Neural crest cell (in vitro differentiated cells): ENCODE results near the gene GRIK3. TPM values are rescaled to one million over a fixed set of nuclear protein-coding genes. Genes with fewer than 3 reads are reported as not detected.

ENCODE experiments used
- DNase-seq: peaks from one replicate; pipeline ENCODE4 v3.0.0; 2021; ENCODE audit warnings: low read depth, mixed read lengths, low spot score
- H3K27ac Mint-ChIP-seq: one replicate; pipeline ENCODE4 v1.8.0; 2021; ENCODE audit warnings: mild to moderate bottlenecking, mixed read lengths; ENCODE audit not compliant: unreplicated experiment
- H3K27me3 Mint-ChIP-seq: 2 replicates; pipeline ENCODE4 v1.8.0; 2021; ENCODE audit warnings: low read depth, mild to moderate bottlenecking, mixed read lengths
- H3K36me3 Mint-ChIP-seq: 2 replicates; pipeline ENCODE4 v1.8.0; 2021; ENCODE audit warnings: low read depth, mild to moderate bottlenecking, mixed read lengths
- H3K4me1 Mint-ChIP-seq: 2 replicates; pipeline ENCODE4 v1.8.0; 2021; ENCODE audit warnings: mixed read lengths
- H3K4me3 Mint-ChIP-seq: one replicate; pipeline ENCODE4 v1.8.0; 2021; ENCODE audit warnings: mild to moderate bottlenecking, mixed read lengths
- H3K9me3 Mint-ChIP-seq: 2 replicates; pipeline ENCODE4 v1.8.0; 2021; ENCODE audit warnings: mixed read lengths
- total RNA-seq: library from RNA; stranded (reverse); gene quantifications from 2 replicates; pipeline ENCODE4 v1.2.1, GENCODE V29; 2021
- TF ChIP-seq, protein P1 (sequence below): fragments of 200-600 bp; sonication (generic); conservative IDR thresholded peaks from 2 replicates; pipeline ENCODE4 v1.5.0; 2021; ENCODE audit warnings: antibody characterized with exemption, mild to moderate bottlenecking

GRIK3 gene
- total RNA-seq, 1 donor from 2014 or later: 2.4 TPM

DNA sequence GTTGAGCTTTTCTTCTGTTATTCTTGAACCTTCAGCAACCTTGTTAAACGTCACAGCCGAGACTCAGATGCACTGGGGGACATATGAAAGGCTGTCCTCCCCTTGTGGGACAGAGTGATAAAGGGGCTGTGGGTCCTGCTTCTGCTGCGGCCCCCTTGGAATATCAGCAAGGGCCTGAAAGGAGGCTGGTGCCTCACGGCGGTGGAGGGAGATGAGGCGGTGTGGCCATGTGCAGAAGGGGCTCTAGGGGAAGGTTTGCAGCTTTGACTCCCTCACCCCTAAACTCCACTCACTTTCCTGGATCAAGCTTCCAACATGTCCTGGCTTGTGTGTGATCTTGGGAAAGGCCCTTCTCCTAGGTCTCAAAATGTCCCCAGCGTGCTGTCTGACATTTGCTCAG lies 280.9 kb downstream of the GRIK3 start:
- Mint-ChIP-seq H3K27ac (no peak overlapping the region), H3K27me3 (no peaks in the 10 kb centered on the region), H3K9me3 (no peaks in the 10 kb centered on the region), H3K36me3 (no peaks in the 10 kb centered on the region), H3K4me1 (peaks cover 8% of the 10 kb centered on the region), H3K4me3 (no peak overlapping the region)
- no peak for DNase-seq
- TF ChIP-seq, protein P1, sequence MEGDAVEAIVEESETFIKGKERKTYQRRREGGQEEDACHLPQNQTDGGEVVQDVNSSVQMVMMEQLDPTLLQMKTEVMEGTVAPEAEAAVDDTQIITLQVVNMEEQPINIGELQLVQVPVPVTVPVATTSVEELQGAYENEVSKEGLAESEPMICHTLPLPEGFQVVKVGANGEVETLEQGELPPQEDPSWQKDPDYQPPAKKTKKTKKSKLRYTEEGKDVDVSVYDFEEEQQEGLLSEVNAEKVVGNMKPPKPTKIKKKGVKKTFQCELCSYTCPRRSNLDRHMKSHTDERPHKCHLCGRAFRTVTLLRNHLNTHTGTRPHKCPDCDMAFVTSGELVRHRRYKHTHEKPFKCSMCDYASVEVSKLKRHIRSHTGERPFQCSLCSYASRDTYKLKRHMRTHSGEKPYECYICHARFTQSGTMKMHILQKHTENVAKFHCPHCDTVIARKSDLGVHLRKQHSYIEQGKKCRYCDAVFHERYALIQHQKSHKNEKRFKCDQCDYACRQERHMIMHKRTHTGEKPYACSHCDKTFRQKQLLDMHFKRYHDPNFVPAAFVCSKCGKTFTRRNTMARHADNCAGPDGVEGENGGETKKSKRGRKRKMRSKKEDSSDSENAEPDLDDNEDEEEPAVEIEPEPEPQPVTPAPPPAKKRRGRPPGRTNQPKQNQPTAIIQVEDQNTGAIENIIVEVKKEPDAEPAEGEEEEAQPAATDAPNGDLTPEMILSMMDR: no peak

DNA sequence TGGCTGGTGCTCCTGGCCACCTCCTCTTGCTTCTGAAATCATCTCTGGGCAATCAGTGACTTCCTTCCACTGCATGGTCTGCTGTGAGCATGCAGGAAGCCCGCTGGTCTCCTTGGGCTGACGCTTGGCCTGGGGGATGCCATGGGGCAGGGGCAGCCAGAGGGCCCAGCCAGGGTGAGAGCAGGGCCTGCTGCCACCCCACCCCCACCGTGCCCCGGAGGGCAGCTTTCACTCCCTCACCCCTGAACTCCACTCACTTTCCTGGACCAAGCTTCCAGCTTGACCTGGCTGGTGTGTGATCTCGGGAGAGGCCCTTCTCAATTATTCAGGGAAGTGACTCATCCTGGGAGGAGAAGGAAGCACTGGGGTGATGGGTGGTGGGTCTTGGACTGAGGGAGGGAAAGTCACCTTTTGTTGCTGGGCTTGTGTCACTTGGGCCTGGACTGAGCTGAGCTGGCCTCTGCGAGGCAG lies 281.4 kb downstream of the GRIK3 start:
- H3K4me1 Mint-ChIP-seq: peaks cover 8% of the 10 kb centered on the region
- H3K27ac Mint-ChIP-seq: no peak overlapping the region
- H3K36me3 Mint-ChIP-seq: no peaks in the 10 kb centered on the region

DNA sequence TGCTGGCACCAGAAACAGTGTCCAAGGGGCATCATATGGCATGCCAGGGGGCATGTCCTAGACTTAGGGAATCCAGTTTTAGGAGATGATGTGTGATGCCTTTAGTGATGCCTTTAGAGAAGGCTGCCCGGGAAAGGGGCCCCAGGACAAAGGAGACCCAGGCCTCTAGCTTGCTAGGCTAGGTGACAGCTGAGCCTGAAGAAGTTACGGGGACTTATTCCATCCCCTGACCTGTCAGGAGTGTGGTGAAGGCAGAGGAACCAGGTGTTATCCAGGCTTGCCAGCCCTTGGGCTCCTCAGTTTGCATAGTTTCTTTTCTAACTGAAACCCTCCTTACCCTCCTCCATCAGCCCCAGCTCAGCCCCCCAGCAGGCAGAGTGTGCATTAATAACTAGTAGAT lies 281.9 kb downstream of the GRIK3 start:
- Mint-ChIP-seq H3K4me3 (no peak overlapping the region), H3K4me1 (peaks cover 8% of the 10 kb centered on the region), H3K36me3 (no peaks in the 10 kb centered on the region), H3K27ac (no peak overlapping the region), H3K27me3 (no peaks in the 10 kb centered on the region), H3K9me3 (no peaks in the 10 kb centered on the region)
- no peak for DNase-seq
- TF ChIP-seq, protein P1: no peak

More for the DNA sequence above, 281.4 kb downstream of the GRIK3 start:
- Mint-ChIP-seq H3K9me3 (no peaks in the 10 kb centered on the region), H3K27me3 (no peaks in the 10 kb centered on the region), H3K4me3 (no peak overlapping the region)
- no peak for DNase-seq
- TF ChIP-seq, protein P1: no peak

DNA sequence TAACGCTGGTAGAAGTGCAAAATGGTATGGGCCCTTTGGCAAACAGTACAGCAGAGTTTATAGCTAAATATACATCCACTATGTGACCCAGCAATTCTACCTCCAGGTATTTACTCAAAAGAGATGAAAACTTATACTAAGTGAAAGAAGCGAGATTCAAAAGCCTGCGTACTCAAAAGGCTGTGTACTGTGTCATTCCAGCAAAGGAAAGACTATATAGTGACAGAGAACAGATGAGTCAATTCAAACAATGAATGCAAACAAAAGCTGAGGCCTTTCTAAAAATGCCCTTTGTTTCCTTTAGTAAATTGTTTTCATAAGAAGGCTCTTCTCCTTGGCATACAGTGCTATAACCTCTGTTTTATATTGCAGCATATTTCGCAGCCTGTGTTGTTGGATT lies 282.8 kb downstream of the GRIK3 start:
- no peak for DNase-seq
- H3K36me3 Mint-ChIP-seq: no peaks in the 10 kb centered on the region
- TF ChIP-seq, protein P1: no peak
- no peaks in the 10 kb centered on the region for H3K27me3 Mint-ChIP-seq
- no peaks in the 10 kb centered on the region for H3K9me3 Mint-ChIP-seq
- H3K4me1 Mint-ChIP-seq: peaks cover 8% of the 10 kb centered on the region
- H3K4me3 Mint-ChIP-seq: no peak overlapping the region
- H3K27ac Mint-ChIP-seq: peak overlapping the region; percentile 86

DNA sequence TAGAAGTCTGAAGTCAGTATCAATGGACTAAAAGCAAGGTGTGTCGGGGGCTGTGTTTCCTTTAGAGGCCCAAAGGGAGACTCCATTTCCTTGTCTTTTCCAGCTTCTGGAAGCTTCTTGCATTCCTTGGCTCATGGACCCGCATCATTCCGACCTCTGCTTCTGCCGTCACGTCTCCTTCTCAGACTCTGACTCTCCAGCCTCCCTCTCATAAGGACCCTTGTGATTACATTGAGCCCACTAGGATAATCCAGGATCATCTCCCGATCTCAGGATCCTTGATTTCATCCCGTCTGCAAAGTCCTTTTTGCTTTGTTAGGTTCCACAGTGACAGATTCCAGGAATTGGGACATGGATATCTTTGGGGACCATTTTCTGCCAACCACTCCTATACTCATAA lies 285.8 kb downstream of the GRIK3 start:
- Mint-ChIP-seq H3K36me3 (no peaks in the 10 kb centered on the region), H3K27ac (no peak overlapping the region), H3K9me3 (no peaks in the 10 kb centered on the region), H3K4me3 (no peak overlapping the region), H3K4me1 (peaks cover 8% of the 10 kb centered on the region), H3K27me3 (no peaks in the 10 kb centered on the region)
- TF ChIP-seq, protein P1: no peak
- DNase-seq: no peak
